Measurements from ENCODE around the gene CASP9. TPM values are rescaled to one million over a fixed set of nuclear protein-coding genes. Genes with fewer than 3 reads are reported as not detected.

Gene CASP9
- total and polyA plus RNA-seq, 10 of the 15 experiments (the other 5 are each of a cell fraction or from before 2014, with no cell fraction given): 2.7 to 14.6 (median 7.6) TPM

- TF ChIP-seq, protein P1, sequence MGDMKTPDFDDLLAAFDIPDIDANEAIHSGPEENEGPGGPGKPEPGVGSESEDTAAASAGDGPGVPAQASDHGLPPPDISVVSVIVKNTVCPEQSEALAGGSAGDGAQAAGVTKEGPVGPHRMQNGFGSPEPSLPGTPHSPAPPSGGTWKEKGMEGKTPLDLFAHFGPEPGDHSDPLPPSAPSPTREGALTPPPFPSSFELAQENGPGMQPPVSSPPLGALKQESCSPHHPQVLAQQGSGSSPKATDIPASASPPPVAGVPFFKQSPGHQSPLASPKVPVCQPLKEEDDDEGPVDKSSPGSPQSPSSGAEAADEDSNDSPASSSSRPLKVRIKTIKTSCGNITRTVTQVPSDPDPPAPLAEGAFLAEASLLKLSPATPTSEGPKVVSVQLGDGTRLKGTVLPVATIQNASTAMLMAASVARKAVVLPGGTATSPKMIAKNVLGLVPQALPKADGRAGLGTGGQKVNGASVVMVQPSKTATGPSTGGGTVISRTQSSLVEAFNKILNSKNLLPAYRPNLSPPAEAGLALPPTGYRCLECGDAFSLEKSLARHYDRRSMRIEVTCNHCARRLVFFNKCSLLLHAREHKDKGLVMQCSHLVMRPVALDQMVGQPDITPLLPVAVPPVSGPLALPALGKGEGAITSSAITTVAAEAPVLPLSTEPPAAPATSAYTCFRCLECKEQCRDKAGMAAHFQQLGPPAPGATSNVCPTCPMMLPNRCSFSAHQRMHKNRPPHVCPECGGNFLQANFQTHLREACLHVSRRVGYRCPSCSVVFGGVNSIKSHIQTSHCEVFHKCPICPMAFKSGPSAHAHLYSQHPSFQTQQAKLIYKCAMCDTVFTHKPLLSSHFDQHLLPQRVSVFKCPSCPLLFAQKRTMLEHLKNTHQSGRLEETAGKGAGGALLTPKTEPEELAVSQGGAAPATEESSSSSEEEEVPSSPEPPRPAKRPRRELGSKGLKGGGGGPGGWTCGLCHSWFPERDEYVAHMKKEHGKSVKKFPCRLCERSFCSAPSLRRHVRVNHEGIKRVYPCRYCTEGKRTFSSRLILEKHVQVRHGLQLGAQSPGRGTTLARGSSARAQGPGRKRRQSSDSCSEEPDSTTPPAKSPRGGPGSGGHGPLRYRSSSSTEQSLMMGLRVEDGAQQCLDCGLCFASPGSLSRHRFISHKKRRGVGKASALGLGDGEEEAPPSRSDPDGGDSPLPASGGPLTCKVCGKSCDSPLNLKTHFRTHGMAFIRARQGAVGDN (IDR thresholded peaks at IDR 0.05): no peak
These were observed 46.3 kb downstream of the CASP9 start (continued) for GRCh38 chr1:15477646-15478212.

DNA sequence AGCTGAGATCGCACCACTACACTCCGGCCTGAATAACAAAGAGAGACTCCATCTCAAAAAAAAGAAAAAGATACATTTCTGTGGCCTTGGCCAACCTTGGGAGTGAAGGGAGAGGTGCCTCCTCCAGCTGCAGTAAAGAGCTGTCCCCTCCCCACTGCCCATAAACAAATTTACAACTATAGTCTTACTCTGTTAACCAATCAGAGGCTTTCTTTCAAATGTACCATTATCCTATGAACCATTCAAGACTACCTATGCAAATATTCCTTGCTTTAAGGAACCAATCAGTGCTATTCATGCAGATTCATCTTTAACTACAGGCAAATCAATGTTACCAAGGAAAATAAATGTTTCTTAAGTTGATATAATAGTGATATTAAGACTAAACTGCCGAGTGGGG, 47.1 kb downstream of the CASP9 start:
- RAD21 ChIA-PET (ENCODE audit: unreplicated experiment): no interaction called here
- SMC1A ChIA-PET (ENCODE audit: uncharacterized antibody, unreplicated experiment): no interaction called here
- in situ Hi-C loops (cut with MboI): no loop called here
- Histone ChIP-seq H3K27me3 (replicated peaks in 1 of 2; ENCODE audit: control insufficient read depth in 2 of 2, insufficient read depth in 2 of 2, low read length in 1 of 2) (no peaks in the 10 kb centered on the region), H3K4me2 (ENCODE audit: control insufficient read depth, insufficient read depth) (no peak overlapping the region), H3K4me1 (ENCODE audit: control insufficient read depth, insufficient read depth, low read length) (no peaks in the 10 kb centered on the region), H3K79me2 (ENCODE audit: control insufficient read depth, insufficient read depth, low read length) (no peaks in the 10 kb centered on the region), H3K4me3 (no peak overlapping the region), H3K36me3 (ENCODE audit: control insufficient read depth in 2 of 2, insufficient read depth in 2 of 2, low read length in 1 of 2) (no peaks in the 10 kb centered on the region), H3K9ac (ENCODE audit: control insufficient read depth, insufficient read depth, low read length) (no peak overlapping the region), H4K20me1 (ENCODE audit: control insufficient read depth, insufficient read depth) (no peaks in the 10 kb centered on the region), H3K9me3 (replicated peaks; ENCODE audit: control insufficient read depth, insufficient read depth, low read length) (no peaks in the 10 kb centered on the region), H3K27ac (ENCODE audit: control insufficient read depth, insufficient read depth) (no peak overlapping the region), H2AFZ (ENCODE audit: control insufficient read depth, low read depth, low read length) (no peak overlapping the region)
- 59% methylated on average over 3 of the region's 3 CpGs for WGBS (ENCODE audit: insufficient coverage, insufficient replicate concordance, low lambda C conversion rate, missing lambda C conversion rate)
- FAIRE-seq (no peak), ATAC-seq (no peak), DNase-seq (ENCODE audit: low read depth, low spot score) (no peak)
- POLR2A ChIA-PET: no interaction called here
- CTCF ChIA-PET: no interaction called here
- intact Hi-C loops (cut with micrococcal nuclease; ENCODE audit: unreplicated experiment): no loop called here
- BruUV-seq (replicated peaks): no TSS peak
- TF ChIP-seq TCF7 (IDR thresholded peaks at IDR 0.05; ENCODE audit: borderline replicate concordance): no peak
- no peak for TF ChIP-seq STAT1 (conservative IDR thresholded peaks at IDR 0.05)
- TF ChIP-seq, protein P2, sequence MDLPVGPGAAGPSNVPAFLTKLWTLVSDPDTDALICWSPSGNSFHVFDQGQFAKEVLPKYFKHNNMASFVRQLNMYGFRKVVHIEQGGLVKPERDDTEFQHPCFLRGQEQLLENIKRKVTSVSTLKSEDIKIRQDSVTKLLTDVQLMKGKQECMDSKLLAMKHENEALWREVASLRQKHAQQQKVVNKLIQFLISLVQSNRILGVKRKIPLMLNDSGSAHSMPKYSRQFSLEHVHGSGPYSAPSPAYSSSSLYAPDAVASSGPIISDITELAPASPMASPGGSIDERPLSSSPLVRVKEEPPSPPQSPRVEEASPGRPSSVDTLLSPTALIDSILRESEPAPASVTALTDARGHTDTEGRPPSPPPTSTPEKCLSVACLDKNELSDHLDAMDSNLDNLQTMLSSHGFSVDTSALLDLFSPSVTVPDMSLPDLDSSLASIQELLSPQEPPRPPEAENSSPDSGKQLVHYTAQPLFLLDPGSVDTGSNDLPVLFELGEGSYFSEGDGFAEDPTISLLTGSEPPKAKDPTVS (IDR thresholded peaks at IDR 0.05; ENCODE audit: low read depth, low read length): no peak
- TF ChIP-seq BCL3 (IDR thresholded peaks at IDR 0.05; ENCODE audit: borderline replicate concordance, insufficient read depth, low read depth, low read length, poor library complexity, severe bottlenecking): no peak
- no peak for TF ChIP-seq CHD2 (IDR thresholded peaks at IDR 0.05; ENCODE audit: borderline replicate concordance, low read depth, low read length)
- no peak for TF ChIP-seq FOS (IDR thresholded peaks at IDR 0.05; ENCODE audit: borderline replicate concordance, extremely low read depth, insufficient read length)
- no peak for TF ChIP-seq EP300 (IDR thresholded peaks at IDR 0.05; ENCODE audit: borderline replicate concordance in 1 of 2, control insufficient read depth in 1 of 2, low read depth in 2 of 2, low read length in 2 of 2)
- no peak for TF ChIP-seq JUNB (IDR thresholded peaks at IDR 0.05)
- no peak for TF ChIP-seq RCOR1 (conservative IDR thresholded peaks at IDR 0.05; ENCODE audit: low read depth, low read length)
- no peak for TF ChIP-seq CHD1 (IDR thresholded peaks at IDR 0.05; ENCODE audit: low read depth, low read length)
- TF ChIP-seq KDM1A (IDR thresholded peaks at IDR 0.05; ENCODE audit: borderline replicate concordance): no peak
- TF ChIP-seq RELA (IDR thresholded peaks at IDR 0.05; ENCODE audit: borderline replicate concordance, partially characterized antibody): no peak
- TF ChIP-seq PAX8 (IDR thresholded peaks at IDR 0.05): no peak
- TF ChIP-seq CEBPB (IDR thresholded peaks at IDR 0.05; ENCODE audit: borderline replicate concordance in 1 of 2, low read depth in 2 of 2, low read length in 2 of 2): no peak

Data from GM12878 (cell line).